Smooth muscle cell of the umbilical artery (primary cell): ENCODE measurements around the gene KIRREL1. TPM values are rescaled to one million over a fixed set of nuclear protein-coding genes. Genes with fewer than 3 reads are reported as not detected.

ENCODE experiments used
- total RNA-seq: library from RNA; depleted of rRNA; stranded (reverse); fragments of >200 nt; gene quantifications from 2 replicates; pipeline ENCODE4 v1.2.3, GENCODE V29; 2014

KIRREL1 gene
- 200 and 213 TPM in 2 replicates for total RNA-seq

GRCh38 chr1:157993147-157993917 is at the start of gene KIRREL1:
TSS of gene KIRREL1 (plus strand) at chr1:157993645. CDS start at chr1:157993677, 32 bp downstream.

Other genes starting within 250 kb of the KIRREL1 start
- not detected in 2 replicates for gene FCRL2, start 216.5 kb upstream of the KIRREL1 start, total RNA-seq
- not detected in 2 replicates for gene FCRL1, start 173.5 kb upstream of the KIRREL1 start, total RNA-seq
- gene CD5L, start 151.8 kb upstream of the KIRREL1 start, total RNA-seq = not detected in 2 replicates
- 0.51 and 3.0 TPM in 2 replicates for gene CD1D, start 187.2 kb downstream of the KIRREL1 start, total RNA-seq